Hematopoietic multipotent progenitor cell treated with erythropoietin and hydrocortisone succinate and interleukin-3 and kit ligand, for 6 days (in vitro differentiated cells): ENCODE results near the gene VPS16.

Experiments
- DNase-seq: peaks from one replicate; pipeline ENCODE4 v3.0.0-alpha.2; 2015

VPS16 gene

GRCh38 chr20:2840138-2840966 lies at the start of gene VPS16, which contains the start of gene PCED1A:
Gene VPS16, plus strand, starts transcription at chr20:2840745. Its CDS starts 30 bp downstream, at chr20:2840775.
Gene PCED1A, minus strand, starts transcription at chr20:2840655. Its CDS starts 743 bp downstream, at chr20:2839912.
- DNase-seq = peak; percentile 91

DNA sequence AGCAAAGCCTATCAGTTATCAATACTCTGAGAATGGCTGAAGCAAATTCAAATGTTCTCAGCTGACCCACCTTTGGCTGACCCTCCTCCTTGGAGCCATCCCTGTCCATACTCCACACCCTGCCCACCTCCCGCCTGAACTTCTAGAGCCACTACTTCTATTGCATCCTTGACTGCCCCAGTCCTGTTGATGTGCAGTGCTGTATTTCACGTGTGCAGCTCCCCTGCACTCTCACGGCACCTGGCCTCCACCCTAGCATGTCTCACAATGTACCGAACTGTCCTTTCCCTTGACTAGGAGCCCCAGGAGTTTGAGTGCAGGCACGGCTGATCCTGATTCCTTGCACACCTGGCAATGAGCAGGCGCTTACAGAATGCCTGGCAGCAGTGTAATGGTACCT lies 47.1 kb upstream of the VPS16 start:
- DNase-seq = no peak

GRCh38 chr20:2794202-2794748 lies 46.3 kb upstream of the VPS16 start:
- no peak for DNase-seq

DNA sequence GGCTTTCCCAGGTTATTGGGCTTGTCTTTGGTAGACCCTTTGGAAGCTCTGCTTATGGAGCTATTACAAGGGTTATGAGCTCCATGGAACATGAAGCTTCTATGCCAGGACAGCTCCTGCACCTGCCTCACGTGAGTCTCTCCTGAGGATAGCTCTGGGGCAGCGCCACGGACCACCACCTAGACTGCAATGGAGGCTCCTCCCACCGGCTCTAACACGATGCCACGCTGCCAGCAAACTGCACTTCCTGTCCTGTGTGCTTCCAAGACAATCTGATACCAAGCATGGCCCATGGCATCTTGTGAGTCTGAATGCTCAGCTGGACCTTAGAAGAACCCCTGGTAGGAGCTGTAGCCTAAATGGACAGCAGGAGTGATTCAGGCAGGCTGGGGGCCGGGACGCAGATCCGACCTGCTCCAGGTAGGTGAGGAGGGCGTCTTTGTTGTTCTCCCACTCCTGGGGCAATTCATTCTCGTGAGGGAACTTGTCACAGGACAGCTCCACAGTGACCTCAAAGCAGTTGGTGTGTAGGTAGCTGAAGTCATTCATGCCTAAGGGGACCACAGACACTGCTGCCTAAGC lies 45.6 kb upstream of the VPS16 start:
- DNase-seq = no peak

DNA sequence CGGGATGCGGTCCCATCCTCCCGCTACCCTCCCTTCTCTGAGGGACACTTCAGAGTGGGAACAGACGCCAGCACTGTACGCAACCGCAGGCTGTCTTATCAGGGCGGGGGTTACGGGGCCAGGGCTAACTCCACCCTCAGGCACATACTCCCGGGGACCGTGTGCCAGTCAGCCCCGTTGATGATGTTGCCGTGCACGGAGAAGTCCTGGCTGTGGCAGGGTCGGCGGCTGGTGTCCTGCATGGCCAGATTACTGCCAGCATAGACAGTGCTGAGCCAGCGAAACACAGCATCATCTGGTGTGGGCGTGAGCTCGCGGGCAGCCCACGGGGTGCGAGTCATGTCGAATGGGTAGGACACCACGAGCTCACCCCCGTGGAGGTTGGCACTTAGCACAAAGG lies 45.1 kb upstream of the VPS16 start:
- peak; percentile 78 for DNase-seq

- DNase-seq = no peak
Measured at GRCh38 chr20:2796011-2796660, 44.4 kb upstream of the VPS16 start.

DNA sequence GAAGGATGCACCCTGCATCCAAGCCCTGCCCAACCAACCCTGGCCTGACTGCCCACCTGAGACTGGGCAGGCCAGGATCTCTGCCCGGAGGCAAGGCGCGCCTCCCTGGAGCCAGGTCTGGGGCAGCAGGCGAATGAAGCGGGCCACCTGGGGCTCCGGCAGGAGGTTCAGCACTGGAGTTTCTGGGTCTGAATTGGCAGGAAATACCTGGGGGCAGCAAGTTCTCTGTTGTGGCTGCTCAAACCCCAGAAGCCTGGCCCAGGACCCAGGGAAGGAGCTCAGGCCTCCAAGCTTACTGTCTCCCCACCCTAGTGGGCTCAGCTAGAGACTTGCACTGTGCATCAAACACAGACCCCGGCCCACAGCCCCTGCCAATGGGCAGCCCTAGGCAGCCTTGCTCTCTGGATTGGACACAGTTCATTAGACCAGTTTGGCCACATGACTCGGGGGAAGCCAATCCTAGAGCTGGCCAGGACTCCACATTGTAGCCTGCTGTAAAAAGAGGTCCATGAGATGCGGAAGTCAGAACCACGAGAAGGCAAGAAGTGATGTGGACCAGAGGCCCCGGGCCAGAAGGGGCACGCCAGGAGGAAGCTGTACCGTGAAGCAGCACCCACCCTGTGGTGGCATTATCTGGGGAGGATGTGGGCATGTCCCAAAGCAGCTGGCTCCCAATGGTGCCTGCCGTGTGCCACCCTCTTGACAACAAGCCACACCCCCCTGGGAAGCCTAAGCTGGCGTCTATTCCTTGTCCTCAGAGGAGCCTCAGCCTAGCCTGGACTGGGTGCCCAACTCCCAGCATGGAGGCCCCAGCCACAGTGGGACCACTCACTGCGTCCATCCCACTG lies 43.2 kb upstream of the VPS16 start:
- DNase-seq = peak; percentile 15

GRCh38 chr20:2798095-2798805 lies 42.3 kb upstream of the VPS16 start:
- DNase-seq = no peak

DNA sequence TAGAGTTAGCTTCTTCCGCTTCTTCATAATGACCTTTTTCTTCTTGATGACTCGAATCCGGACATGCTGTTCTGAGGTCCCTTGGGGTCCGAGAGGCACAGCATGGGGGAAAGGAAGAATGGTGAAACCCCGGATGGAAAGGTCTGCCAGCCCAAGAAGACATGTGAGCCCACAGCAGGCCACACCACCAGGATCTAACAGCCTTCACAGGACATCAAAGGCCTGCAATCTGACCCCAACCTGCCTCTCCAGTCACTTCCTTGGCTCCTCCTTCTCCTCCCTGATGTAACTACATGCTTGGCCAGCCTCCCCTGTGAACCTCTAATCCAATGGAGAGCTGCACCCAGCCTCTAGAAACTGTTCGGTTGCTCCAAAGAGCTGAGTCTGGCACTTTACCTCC lies 41.7 kb upstream of the VPS16 start:
- peak; percentile 27 for DNase-seq

GRCh38 chr20:2799271-2799670 lies 41.3 kb upstream of the VPS16 start:
- DNase-seq = peak; percentile 8

- DNase-seq = peak; percentile 35
Measured at GRCh38 chr20:2799688-2800520, 40.6 kb upstream of the VPS16 start.

DNA sequence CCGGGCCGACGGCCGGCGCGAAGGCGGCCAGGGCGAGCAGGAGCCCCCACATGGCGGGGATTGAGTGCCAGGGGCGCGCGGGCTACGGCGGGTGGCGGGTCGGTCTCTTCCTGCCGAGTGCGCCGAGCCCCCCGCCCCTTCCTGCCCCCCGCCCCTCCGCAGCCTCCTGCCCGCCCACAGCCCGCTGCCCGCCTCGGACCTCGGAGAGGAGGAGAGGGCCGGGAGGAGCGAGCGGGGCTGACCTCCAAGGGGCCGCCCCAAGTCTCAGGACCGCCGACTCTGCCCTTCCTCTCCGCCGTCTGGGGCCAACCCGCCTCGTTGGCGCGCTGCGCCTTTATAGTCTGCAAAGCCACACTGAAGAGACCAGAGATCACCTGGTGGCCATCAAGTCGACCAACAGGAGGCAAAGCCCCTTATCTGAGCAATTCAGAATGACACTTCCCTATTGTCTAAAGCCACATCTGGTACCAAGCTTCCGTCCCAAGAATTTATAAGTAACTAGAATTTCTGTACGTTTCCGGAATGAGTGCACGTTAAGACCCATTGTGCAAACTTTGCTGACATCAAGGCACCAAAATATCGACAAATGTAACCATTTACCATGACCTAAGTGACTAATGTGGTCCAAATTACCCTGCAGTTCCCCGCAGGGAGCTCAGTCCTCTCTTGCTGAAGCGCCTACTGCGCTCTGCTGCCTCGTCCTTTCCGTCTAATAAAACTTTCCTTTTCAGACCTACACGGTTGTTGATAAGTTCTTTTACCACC lies 39.8 kb upstream of the VPS16 start, which contains the start of gene CPXM1:
TSS of gene CPXM1 (minus strand) at position 107 of the 765 bp plus-strand sequence. CDS start at position 52, 55 bp downstream.
- DNase-seq = peak; percentile 89

GRCh38 chr20:2801286-2801728 lies 39.2 kb upstream of the VPS16 start:
- DNase-seq = peak; percentile 39

GRCh38 chr20:2804041-2804828 lies 36.3 kb upstream of the VPS16 start:
- peak; percentile 22 for DNase-seq

- DNase-seq = peak; percentile 33
Measured at GRCh38 chr20:2804852-2805688, 35.5 kb upstream of the VPS16 start.

DNA sequence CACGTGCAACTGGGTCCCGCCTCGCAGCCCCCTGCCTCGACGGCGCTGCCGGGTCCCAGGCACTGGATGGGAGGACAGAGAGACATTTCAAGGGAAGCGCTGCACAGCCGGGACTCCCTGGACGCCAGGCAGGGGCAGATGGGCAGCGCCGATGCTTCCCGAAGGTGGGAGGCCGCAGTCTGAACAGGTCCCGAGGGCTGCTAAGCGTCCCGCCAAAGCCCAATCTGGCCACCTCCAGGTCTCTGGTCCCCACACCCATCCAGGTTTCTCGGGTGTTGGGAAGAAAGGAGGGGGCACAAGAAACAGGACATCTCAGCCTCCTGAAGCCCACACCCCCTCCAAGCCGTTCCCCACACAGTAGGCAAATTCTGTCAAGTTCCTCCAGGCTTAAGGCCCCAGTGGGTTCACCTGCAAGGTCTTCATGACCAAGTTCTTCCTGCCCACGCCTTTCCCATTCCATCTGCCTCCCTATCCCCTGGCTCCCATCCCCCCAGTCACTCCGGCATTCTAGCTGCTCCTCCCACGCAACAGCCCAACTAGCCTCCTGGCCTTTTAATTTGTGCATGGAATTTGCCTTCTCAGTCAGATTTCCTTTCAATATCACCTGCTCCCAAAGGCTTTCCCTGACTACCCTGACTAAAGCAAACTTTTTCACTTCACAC lies 34.7 kb upstream of the VPS16 start:
- DNase-seq = no peak

DNA sequence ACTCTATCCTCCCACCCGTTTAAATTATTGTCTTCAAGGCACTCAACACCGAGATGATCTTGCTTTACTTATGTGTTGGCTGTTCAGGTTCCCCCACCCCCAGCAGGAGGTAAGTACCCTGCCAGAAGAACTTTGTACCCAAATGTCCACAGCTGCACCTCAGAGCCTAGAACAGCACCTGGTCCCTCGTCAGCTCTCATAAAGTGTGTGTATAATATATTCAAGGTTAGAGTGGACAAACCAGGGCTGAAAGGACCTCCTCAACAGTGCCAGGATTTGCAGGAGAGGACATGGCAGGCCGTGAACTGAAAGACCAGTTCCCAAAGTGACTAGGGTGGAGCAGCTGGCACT lies 34.2 kb upstream of the VPS16 start:
- DNase-seq = no peak

DNA sequence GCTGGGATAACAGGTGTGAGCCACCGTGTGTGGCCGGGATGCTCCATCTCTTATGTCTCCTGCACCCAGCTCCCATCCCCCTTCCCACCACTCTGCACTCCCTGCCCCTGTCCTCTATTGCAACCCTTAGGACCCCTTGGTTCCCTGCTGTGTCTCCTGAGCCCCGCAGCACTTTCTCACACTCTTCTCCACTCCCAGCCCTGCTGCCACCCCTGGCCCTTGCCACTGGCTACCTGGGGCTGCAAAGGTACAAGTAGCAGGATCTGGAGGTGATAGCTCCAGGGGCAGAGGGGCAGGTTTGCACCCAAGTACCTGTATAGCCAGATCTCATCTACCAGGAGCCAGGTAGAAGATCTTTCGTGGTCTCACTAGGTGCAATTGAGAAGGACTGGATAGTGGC lies 33.5 kb upstream of the VPS16 start:
- DNase-seq = no peak
